Measurements from ENCODE around the gene PIK3R5.

PIK3R5 gene

GRCh38 chr17:8941520-8941919 is 24.0 kb downstream of the PIK3R5 start:
- no peak for TF ChIP-seq CTCF (IDR thresholded peaks at IDR 0.05; ENCODE audit: borderline replicate concordance, control extremely low read depth, extremely low read depth, insufficient read depth, missing control alignments)
- DNase-seq (ENCODE audit: low spot score): peak; percentile 46
- in situ Hi-C loops (cut with MboI; ENCODE audit: low sequenced_read_pairs, unreplicated experiment): no loop called here

- in situ Hi-C loops (cut with MboI; ENCODE audit: low sequenced_read_pairs, unreplicated experiment): no loop called here
- TF ChIP-seq CTCF (IDR thresholded peaks at IDR 0.05; ENCODE audit: borderline replicate concordance, control extremely low read depth, extremely low read depth, insufficient read depth, missing control alignments): no peak
- DNase-seq (ENCODE audit: low spot score): no peak
Observed at GRCh38 chr17:8940866-8941471, 24.5 kb downstream of the PIK3R5 start.

- DNase-seq (ENCODE audit: low spot score): peak; percentile 75
- TF ChIP-seq CTCF (IDR thresholded peaks at IDR 0.05; ENCODE audit: borderline replicate concordance, control extremely low read depth, extremely low read depth, insufficient read depth, missing control alignments): no peak
- in situ Hi-C loops (cut with MboI; ENCODE audit: low sequenced_read_pairs, unreplicated experiment): no loop called here
Observed at GRCh38 chr17:8939496-8940334, 25.8 kb downstream of the PIK3R5 start.

- no peak for TF ChIP-seq CTCF (IDR thresholded peaks at IDR 0.05; ENCODE audit: borderline replicate concordance, control extremely low read depth, extremely low read depth, insufficient read depth, missing control alignments)
- in situ Hi-C loops (cut with MboI; ENCODE audit: low sequenced_read_pairs, unreplicated experiment): no loop called here
- no peak for DNase-seq (ENCODE audit: low spot score)
Observed at GRCh38 chr17:8938933-8939332, 26.6 kb downstream of the PIK3R5 start.

- TF ChIP-seq CTCF (IDR thresholded peaks at IDR 0.05; ENCODE audit: borderline replicate concordance, control extremely low read depth, extremely low read depth, insufficient read depth, missing control alignments): no peak
- DNase-seq (ENCODE audit: low spot score): peak; percentile 58
- in situ Hi-C loops (cut with MboI; ENCODE audit: low sequenced_read_pairs, unreplicated experiment): no loop called here
Observed at GRCh38 chr17:8935191-8935590, 30.3 kb downstream of the PIK3R5 start.

GRCh38 chr17:8934346-8934745 is 31.2 kb downstream of the PIK3R5 start:
- no peak for DNase-seq (ENCODE audit: low spot score)
- TF ChIP-seq CTCF (IDR thresholded peaks at IDR 0.05; ENCODE audit: borderline replicate concordance, control extremely low read depth, extremely low read depth, insufficient read depth, missing control alignments): no peak
- in situ Hi-C loops (cut with MboI; ENCODE audit: low sequenced_read_pairs, unreplicated experiment): no loop called here
